NCI-H748 (cell line): ENCODE measurements around the gene CTNNA1.
"Not testable (repeated sequence)": the region's sequence is repeated elsewhere in the genome, so short reads cannot be mapped to it uniquely, and the experiment has no call there.

Source experiments
- DNase-seq: peaks from one replicate; lab custom pipeline; 2025; ENCODE audit not compliant: unreplicated experiment; lab: John Stamatoyannopoulos, UW

Gene CTNNA1

GRCh38 chr5:138752951-138753793, at the start of gene CTNNA1:
Gene CTNNA1, plus strand, starts transcription at chr5:138753425. Its CDS starts 28,500 bp downstream, at chr5:138781925.
- DNase-seq = peak; percentile 80

GRCh38 chr5:138703777-138704176, 49.4 kb upstream of the CTNNA1 start:
- DNase-seq = not testable (repeated sequence)

GRCh38 chr5:138705007-138705406, 48.2 kb upstream of the CTNNA1 start:
- no peak for DNase-seq

GRCh38 chr5:138705567-138705966, 47.7 kb upstream of the CTNNA1 start:
- DNase-seq = no peak

GRCh38 chr5:138706655-138707480, 46.4 kb upstream of the CTNNA1 start:
- no peak for DNase-seq

GRCh38 chr5:138708791-138709190, 44.4 kb upstream of the CTNNA1 start:
- no peak for DNase-seq

GRCh38 chr5:138709202-138709601, 44.0 kb upstream of the CTNNA1 start:
- no peak for DNase-seq

- no peak for DNase-seq
Observed at GRCh38 chr5:138711087-138711486, 42.1 kb upstream of the CTNNA1 start.

- DNase-seq = no peak
Observed at GRCh38 chr5:138711811-138712210, 41.4 kb upstream of the CTNNA1 start.

- DNase-seq = no peak
Observed at GRCh38 chr5:138712324-138712723, 40.9 kb upstream of the CTNNA1 start.

GRCh38 chr5:138712791-138713190, 40.4 kb upstream of the CTNNA1 start:
- no peak for DNase-seq

- no peak for DNase-seq
Observed at GRCh38 chr5:138713247-138713646, 40.0 kb upstream of the CTNNA1 start.

- DNase-seq = no peak
Observed at GRCh38 chr5:138714694-138715093, 38.5 kb upstream of the CTNNA1 start.

- not testable (repeated sequence) for DNase-seq
Observed at GRCh38 chr5:138715931-138716432, 37.2 kb upstream of the CTNNA1 start.

GRCh38 chr5:138716456-138716924, 36.7 kb upstream of the CTNNA1 start:
- peak; percentile 93 for DNase-seq

GRCh38 chr5:138717399-138717798, 35.8 kb upstream of the CTNNA1 start:
- DNase-seq = no peak

- no peak for DNase-seq
Observed at GRCh38 chr5:138719811-138720210, 33.4 kb upstream of the CTNNA1 start.

GRCh38 chr5:138720840-138721239, 32.4 kb upstream of the CTNNA1 start:
- peak; percentile 61 for DNase-seq

GRCh38 chr5:138721979-138722378, 31.2 kb upstream of the CTNNA1 start:
- no peak for DNase-seq

GRCh38 chr5:138722544-138723177, 30.6 kb upstream of the CTNNA1 start:
- peak; percentile 75 for DNase-seq

GRCh38 chr5:138724470-138725146, 28.6 kb upstream of the CTNNA1 start:
- DNase-seq = no peak
